GM12891 (cell line): ENCODE results near the gene ZNF462.

Experiments
- POLR2A ChIP-seq: IDR thresholded peaks from 2 replicates; pipeline ENCODE4 v1.6.1; 2011; ENCODE audit warnings: low read depth, low read length, control low read depth
- POLR2AphosphoS5 ChIP-seq: IDR thresholded peaks from 2 replicates; pipeline ENCODE4 v1.6.1; 2011; ENCODE audit warnings: low read depth, low read length, control low read depth

GRCh38 chr9:106958955-106959657, 96.1 kb downstream of the ZNF462 start:
- no peak for TF ChIP-seq POLR2AphosphoS5
- no peak for TF ChIP-seq POLR2A
